Measurements from ENCODE around the gene FAM72A. TPM values are rescaled to one million over a fixed set of nuclear protein-coding genes. Genes with fewer than 3 reads are reported as not detected.

FAM72A gene
- 2.3 TPM in 2 replicates for total RNA-seq

GRCh38 chr1:206202789-206203363, at the start of gene FAM72A:
Gene FAM72A, minus strand, starts transcription at chr1:206202839. Its CDS starts 814 bp downstream, at chr1:206202025.

DNA sequence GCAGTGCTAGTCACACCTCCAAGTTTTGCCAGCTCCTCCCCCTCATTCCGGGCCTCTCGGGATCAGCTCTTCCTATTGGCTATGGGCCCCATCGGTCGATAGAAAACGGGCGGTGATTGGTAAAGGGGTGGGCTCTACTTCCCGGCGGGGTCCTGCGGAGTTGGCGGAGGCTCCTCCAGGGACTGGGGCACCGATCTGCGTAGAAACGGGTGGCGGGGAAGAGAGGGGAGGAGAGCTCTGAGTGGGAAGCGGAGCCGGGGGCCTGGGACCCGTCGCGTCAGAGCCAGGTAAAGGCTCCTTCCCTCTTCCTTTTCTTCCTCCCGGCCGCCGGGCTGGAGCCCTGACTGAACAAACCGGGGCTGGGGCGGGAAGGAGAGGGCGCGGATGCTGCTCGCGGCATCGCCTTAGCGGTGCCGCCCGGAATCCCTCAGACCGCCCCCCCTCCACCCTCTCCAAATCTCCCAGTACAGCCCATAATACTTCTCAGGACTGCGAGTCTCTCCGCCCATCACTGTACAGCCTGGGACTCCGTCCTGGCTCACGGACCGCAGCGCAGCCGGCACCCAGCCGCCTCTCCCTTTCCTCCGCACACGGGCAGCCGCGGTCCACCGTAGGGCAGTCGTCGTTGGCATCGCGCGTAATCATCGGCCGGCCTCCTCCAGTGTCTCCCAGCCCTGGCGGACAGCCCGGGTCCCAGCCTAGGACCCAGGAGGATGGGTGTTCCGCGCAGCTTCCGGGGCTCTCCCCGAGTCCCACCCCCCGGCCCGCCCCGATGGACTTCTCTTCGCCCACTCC, 922 bp upstream of the FAM72A start, which contains the start of gene SRGAP2:
TSS of gene SRGAP2 (plus strand) at position 178 of the 795 bp plus-strand sequence. CDS start 2,430 bp downstream, outside the sequence.

Other genes starting within 250 kb of the FAM72A start
- gene RAB7B, start 199.4 kb downstream of the FAM72A start, total RNA-seq, result 13.1 and 13.8 TPM in 2 replicates
- not detected in 2 replicates for gene CTSE, start 178.9 kb downstream of the FAM72A start, total RNA-seq
- gene RHEX, start 149.7 kb downstream of the FAM72A start, total RNA-seq, result not detected in 2 replicates
- not detected in 2 replicates for gene AVPR1B, start 85.5 kb downstream of the FAM72A start, total RNA-seq
- gene SRGAP2, start 702 bp upstream of the FAM72A start, total RNA-seq, result 96.5 and 100 TPM in 2 replicates